Spleen (tissue), 11 donors: ENCODE measurements around the gene TBC1D9. TPM values are rescaled to one million over a fixed set of nuclear protein-coding genes. Genes with fewer than 3 reads are reported as not detected.

Experiments used
- DNase-seq: peaks from one replicate; pipeline ENCODE4 v3.0.0-alpha.2; 2020
- H3K27ac ChIP-seq, 8 donors: fragments of 200-600 bp; sonication (generic) in 7 of 8; 1 replicate in 4 of 8; 2 replicates in 4 of 8; pipeline versions ENCODE4 v1.5.0 to v1.8.0; 2016 to 2021; ENCODE audit warnings: inconsistent platforms in 4 of 8, mild to moderate bottlenecking in 4 of 8, moderate library complexity in 1 of 8
- H3K27me3 ChIP-seq, 7 donors: fragments of 200-600 bp; sonication (generic) in 6 of 7; replicated peaks in 1 of 7; 1 replicate in 4 of 7; 2 replicates in 3 of 7; pipeline versions ENCODE4 v1.5.0 to v1.8.0; 2016 to 2021; ENCODE audit warnings: inconsistent platforms in 3 of 7, mild to moderate bottlenecking in 1 of 7
- H3K36me3 ChIP-seq, 6 donors: fragments of 200-600 bp; sonication (generic) in 5 of 6; 1 replicate in 4 of 6; 2 replicates in 2 of 6; pipeline versions ENCODE4 v1.5.0 to v1.8.0; 2016 to 2021; ENCODE audit warnings: inconsistent platforms in 2 of 6
- H3K4me1 ChIP-seq, 6 donors: fragments of 200-600 bp; sonication (generic) in 5 of 6; 1 replicate in 3 of 6; 2 replicates in 3 of 6; pipeline versions ENCODE4 v1.5.0 to v1.8.0; 2016 to 2021; ENCODE audit warnings: inconsistent platforms in 3 of 6
- H3K4me3 ChIP-seq, 8 donors: fragments of 200-600 bp; sonication (generic) in 7 of 8; 1 replicate in 4 of 8; 2 replicates in 4 of 8; pipeline versions ENCODE4 v1.5.0 to v1.8.0; 2016 to 2021; ENCODE audit warnings: inconsistent platforms in 4 of 8, mild to moderate bottlenecking in 4 of 8, moderate library complexity in 2 of 8
- H3K9me3 ChIP-seq, 8 donors: fragments of 200-600 bp; sonication (generic) in 7 of 8; 1 replicate in 4 of 8; 2 replicates in 4 of 8; pipeline versions ENCODE4 v1.5.0 to v1.8.0; 2016 to 2021; ENCODE audit warnings: inconsistent platforms in 4 of 8
- POLR2A ChIP-seq, 3 donors: fragments of 450-650 bp; IDR thresholded peaks; one replicate each; pipeline ENCODE4 v1.5.1; 2017; ENCODE audit warnings: antibody characterized with exemption in 3 of 3, mild to moderate bottlenecking in 1 of 3
- POLR2AphosphoS5 ChIP-seq, 3 donors: sonication (generic); formaldehyde crosslinking; IDR thresholded peaks; one replicate each; pipeline ENCODE4 v1.5.1; 2017; ENCODE audit warnings: antibody characterized with exemption in 3 of 3
- WGBS, 5 donors: extraction: QIAGEN DNeasy Blood & Tissue Kit in 3 of 5; methylation state at CpG; one replicate each; pipeline versions ENCODE4 v1.1.5 to v1.1.7; 2013 to 2018; 5-methylcytosine and 5-hydroxymethylcytosine counted together
- intact Hi-C: fragments of 100-400 bp; cut with DNase I; formaldehyde crosslinking; loops from one replicate; pipeline ENCODE4 v1.15.0; 2023; ENCODE audit warnings: low total_unique reads
- polyA plus RNA-seq, 3 donors: library from polyadenylated mRNA; stranded (reverse); fragments of 200-250 nt; gene quantifications; one replicate each; pipeline ENCODE4 v1.2.1, GENCODE V29; 2013
- total RNA-seq, 7 donors: library from RNA; depleted of rRNA in 3 of 7; stranded (reverse); fragments of >200 nt in 3 of 7; fragmentation: NEBNext Ultra II Directional in 4 of 7; extraction: Animal tissue kit (Norgen Biotek cat#: 25700) in 4 of 7; gene quantifications; one replicate each; pipeline versions ENCODE4 v1.1.0 to v1.2.1, GENCODE V29; 2016 to 2021
- TF ChIP-seq, protein P1 (sequence below), 11 experiments: fragments of 200-600 bp in 7 of 11; fragments of 450-650 bp in 4 of 11; sonication (generic) in 4 of 11; IDR thresholded peaks in 8 of 11; conservative IDR thresholded peaks in 3 of 11; 1 replicate in 7 of 11; 2 replicates in 4 of 11; pipeline versions ENCODE4 v1.4.0 to v1.8.0; 2016 to 2021; ENCODE audit warnings: antibody characterized with exemption in 11 of 11, inconsistent platforms in 4 of 11, mild to moderate bottlenecking in 1 of 11
- donor health status: healthy with polysubstance abuse.
- donor health status: DM: no; HTN: no; CAD: no; lungs with moderate emphysema.
- donor health status: DM: no; HTN: no; CAD: no.
- donor health status: Bipolar disorder and iron deficiency.
- donor health status: healthy.
- donor health status: DM: no; HTN: no; CAD: no.
- donor health status: DM: yes; HTN: yes; CAD: no.

The TBC1D9 gene
- total and polyA plus RNA-seq, 10 donors = 11.6 to 99.1 (median 77.2) TPM

DNA sequence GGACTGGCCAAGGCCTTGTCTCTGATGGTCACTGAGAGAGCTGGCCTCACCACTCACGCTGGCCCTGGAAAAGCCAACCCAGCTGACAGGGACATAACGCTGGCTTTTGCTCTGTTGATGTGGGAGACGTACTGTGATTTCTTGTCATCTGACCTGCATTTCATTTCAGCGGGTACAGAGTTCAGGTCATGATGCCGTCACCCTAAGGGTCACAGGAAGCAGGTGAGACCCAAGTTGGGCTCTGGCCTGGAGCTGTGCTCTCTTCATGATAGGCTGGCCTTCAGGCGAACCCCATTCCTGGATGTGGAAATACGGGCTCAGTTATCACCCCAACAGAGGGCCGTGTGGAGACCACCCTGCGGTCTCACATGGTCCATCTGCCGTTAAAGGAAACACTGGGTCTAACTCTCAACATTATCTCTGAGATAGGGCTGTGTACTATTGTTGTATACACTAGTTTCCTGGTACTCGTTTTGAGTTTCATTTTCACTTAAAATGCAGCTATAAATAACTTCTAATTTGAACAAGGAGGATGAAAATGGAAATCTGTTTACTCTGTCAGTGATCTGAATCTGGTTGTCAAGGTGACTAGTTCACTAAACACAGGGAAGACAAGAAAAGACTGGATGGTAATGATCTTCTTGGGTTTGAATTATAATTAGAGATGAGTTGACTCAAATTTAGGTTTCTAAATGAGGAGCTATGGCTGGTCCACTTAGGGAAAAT lies 89.1 kb downstream of the TBC1D9 start:
- peaks cover 0 to 7% (median 0%) of the 10 kb centered on the region in 6 donors for H3K4me1 ChIP-seq
- DNase-seq = no peak
- WGBS, 5 donors = 79 to 84% (median 83%) methylated on average over 10 to 11 of the region's 11 CpGs
- no peaks in the 10 kb centered on the region for H3K9me3 ChIP-seq
- intact Hi-C loops = no loop called here
- H3K27ac ChIP-seq = peak overlapping the region in 3 of 8 donors; percentile 31 to 57 (median 41)
- TF ChIP-seq POLR2AphosphoS5 (IDR thresholded peaks at IDR 0.05) = peak in 1 of 3 donors; percentile 11
- TF ChIP-seq, protein P1, sequence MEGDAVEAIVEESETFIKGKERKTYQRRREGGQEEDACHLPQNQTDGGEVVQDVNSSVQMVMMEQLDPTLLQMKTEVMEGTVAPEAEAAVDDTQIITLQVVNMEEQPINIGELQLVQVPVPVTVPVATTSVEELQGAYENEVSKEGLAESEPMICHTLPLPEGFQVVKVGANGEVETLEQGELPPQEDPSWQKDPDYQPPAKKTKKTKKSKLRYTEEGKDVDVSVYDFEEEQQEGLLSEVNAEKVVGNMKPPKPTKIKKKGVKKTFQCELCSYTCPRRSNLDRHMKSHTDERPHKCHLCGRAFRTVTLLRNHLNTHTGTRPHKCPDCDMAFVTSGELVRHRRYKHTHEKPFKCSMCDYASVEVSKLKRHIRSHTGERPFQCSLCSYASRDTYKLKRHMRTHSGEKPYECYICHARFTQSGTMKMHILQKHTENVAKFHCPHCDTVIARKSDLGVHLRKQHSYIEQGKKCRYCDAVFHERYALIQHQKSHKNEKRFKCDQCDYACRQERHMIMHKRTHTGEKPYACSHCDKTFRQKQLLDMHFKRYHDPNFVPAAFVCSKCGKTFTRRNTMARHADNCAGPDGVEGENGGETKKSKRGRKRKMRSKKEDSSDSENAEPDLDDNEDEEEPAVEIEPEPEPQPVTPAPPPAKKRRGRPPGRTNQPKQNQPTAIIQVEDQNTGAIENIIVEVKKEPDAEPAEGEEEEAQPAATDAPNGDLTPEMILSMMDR (IDR thresholded peaks at IDR 0.05 in 8 of 11, conservative IDR thresholded peaks at IDR 0.05 in 3 of 11) = no peak
- H3K27me3 ChIP-seq = no peaks in the 10 kb centered on the region
- peaks cover 0 to 95% (median 46%) of the 10 kb centered on the region in 6 donors for H3K36me3 ChIP-seq
- no peak overlapping the region for H3K4me3 ChIP-seq

GRCh38 chr4:140662082-140662869 lies 93.9 kb downstream of the TBC1D9 start:
- peaks cover 0 to 4% (median 0%) of the 10 kb centered on the region in 6 donors for H3K4me1 ChIP-seq
- no peaks in the 10 kb centered on the region for H3K27me3 ChIP-seq
- H3K9me3 ChIP-seq = no peaks in the 10 kb centered on the region
- no peak overlapping the region for H3K27ac ChIP-seq
- H3K36me3 ChIP-seq = peaks cover 0 to 98% (median 58%) of the 10 kb centered on the region in 6 donors
- intact Hi-C loops = no loop called here
- no peak for DNase-seq
- 52 to 74% (median 65%) methylated on average over 3 of the region's 3 CpGs for WGBS, 5 donors
- TF ChIP-seq POLR2AphosphoS5 (IDR thresholded peaks at IDR 0.05) (no peak), POLR2A (IDR thresholded peaks at IDR 0.05) (no peak)
- TF ChIP-seq, protein P1 (IDR thresholded peaks at IDR 0.05 in 8 of 11, conservative IDR thresholded peaks at IDR 0.05 in 3 of 11) = no peak
- H3K4me3 ChIP-seq = no peak overlapping the region

DNA sequence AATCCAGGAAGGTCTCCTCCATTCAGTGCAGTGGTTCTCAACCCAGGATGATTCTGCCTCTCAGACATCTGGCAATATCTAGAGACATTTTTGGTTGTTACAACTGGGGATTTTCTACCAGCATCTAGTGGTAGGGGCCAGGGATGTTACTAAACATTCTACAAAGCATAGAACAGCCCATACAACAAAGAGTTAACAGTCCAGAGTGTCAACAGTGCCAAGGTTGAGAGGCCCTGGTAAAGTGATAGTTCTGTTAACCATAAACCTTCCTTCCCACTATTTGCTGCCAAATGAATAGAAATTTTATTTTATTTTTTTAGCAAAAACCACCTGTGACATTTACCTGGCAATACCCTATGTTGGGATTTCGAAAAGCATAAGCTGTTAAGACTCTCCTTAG lies 94.6 kb downstream of the TBC1D9 start:
- Histone ChIP-seq H3K27ac (no peak overlapping the region), H3K9me3 (no peaks in the 10 kb centered on the region), H3K4me3 (no peak overlapping the region), H3K36me3 (peaks cover 0 to 98% (median 59%) of the 10 kb centered on the region in 6 donors), H3K27me3 (no peaks in the 10 kb centered on the region), H3K4me1 (no peaks in the 10 kb centered on the region)
- intact Hi-C loops = no loop called here
- WGBS, 5 donors = 76 to 92% (median 84%) methylated on average over 1 of the region's 1 CpG
- DNase-seq = no peak
- TF ChIP-seq POLR2A (IDR thresholded peaks at IDR 0.05) = no peak
- TF ChIP-seq, protein P1 (IDR thresholded peaks at IDR 0.05 in 8 of 11, conservative IDR thresholded peaks at IDR 0.05 in 3 of 11) = no peak
